Measurements from ENCODE around the gene MAN2C1.
"Not testable (repeated sequence)": the region's sequence is repeated elsewhere in the genome, so short reads cannot be mapped to it uniquely, and the experiment has no call there.

The MAN2C1 gene

DNA sequence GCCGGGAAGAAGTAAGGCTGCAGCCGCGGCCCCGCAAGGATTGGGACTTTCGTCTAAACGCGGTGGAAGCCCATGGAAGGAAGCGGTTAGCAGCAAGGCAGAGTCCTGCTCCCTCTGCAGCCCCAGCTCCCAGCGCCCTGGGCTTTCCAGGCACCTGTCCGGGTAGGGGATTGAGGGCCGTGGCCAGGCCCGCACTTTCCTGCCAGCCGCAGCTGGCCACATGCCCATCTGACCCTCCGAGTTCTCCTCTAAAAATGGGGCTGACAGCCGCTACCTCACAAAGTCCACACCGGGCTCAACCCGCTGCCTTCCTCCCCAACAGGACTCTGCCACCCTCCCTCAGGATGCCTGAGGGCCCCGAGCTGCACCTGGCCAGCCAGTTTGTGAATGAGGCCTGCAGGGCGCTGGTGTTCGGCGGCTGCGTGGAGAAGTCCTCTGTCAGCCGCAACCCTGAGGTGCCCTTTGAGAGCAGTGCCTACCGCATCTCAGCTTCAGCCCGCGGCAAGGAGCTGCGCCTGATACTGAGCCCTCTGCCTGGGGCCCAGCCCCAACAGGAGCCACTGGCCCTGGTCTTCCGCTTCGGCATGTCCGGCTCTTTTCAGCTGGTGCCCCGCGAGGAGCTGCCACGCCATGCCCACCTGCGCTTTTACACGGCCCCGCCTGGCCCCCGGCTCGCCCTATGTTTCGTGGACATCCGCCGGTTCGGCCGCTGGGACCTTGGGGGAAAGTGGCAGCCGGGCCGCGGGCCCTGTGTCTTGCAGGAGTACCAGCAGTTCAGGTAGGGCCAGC, 19.7 kb downstream of the MAN2C1 start:
- TF ChIP-seq, protein P1, sequence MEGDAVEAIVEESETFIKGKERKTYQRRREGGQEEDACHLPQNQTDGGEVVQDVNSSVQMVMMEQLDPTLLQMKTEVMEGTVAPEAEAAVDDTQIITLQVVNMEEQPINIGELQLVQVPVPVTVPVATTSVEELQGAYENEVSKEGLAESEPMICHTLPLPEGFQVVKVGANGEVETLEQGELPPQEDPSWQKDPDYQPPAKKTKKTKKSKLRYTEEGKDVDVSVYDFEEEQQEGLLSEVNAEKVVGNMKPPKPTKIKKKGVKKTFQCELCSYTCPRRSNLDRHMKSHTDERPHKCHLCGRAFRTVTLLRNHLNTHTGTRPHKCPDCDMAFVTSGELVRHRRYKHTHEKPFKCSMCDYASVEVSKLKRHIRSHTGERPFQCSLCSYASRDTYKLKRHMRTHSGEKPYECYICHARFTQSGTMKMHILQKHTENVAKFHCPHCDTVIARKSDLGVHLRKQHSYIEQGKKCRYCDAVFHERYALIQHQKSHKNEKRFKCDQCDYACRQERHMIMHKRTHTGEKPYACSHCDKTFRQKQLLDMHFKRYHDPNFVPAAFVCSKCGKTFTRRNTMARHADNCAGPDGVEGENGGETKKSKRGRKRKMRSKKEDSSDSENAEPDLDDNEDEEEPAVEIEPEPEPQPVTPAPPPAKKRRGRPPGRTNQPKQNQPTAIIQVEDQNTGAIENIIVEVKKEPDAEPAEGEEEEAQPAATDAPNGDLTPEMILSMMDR (IDR thresholded peaks at IDR 0.05; ENCODE audit: low read depth, low read length) = no peak
- peak overlapping the region; percentile 70 for H3K4me3 ChIP-seq (ENCODE audit: low read depth, low read length)

DNA sequence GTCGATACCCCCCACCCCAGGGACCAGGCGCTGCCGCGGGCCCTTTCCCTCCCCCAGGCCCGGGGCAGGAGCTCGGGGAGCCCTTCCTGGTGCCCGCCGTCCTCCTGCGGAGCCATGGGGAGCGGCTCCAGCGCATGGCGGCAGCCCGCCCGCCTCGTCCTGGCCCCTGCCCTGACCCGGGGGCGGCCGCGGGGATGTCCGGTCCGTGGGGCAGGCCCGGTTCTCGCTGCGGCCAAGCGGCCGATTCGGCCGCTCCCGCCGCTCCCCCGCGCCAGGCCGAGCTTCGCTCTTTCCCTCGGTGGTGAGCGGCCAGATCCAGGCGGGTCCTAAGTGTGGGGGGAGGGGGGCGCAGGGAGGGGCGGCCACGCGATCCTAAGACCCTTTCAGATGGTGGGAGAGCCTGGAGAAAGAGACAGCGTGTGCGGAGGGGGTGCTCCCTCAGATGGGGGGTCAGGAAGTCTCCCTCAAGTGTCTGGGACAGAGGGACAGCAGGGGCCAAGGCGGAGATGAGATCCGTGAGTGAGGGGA, 20.3 kb downstream of the MAN2C1 start:
- H3K4me3 ChIP-seq (ENCODE audit: low read depth, low read length) = peak overlapping the region; percentile 70
- TF ChIP-seq, protein P1 (IDR thresholded peaks at IDR 0.05; ENCODE audit: low read depth, low read length) = no peak

DNA sequence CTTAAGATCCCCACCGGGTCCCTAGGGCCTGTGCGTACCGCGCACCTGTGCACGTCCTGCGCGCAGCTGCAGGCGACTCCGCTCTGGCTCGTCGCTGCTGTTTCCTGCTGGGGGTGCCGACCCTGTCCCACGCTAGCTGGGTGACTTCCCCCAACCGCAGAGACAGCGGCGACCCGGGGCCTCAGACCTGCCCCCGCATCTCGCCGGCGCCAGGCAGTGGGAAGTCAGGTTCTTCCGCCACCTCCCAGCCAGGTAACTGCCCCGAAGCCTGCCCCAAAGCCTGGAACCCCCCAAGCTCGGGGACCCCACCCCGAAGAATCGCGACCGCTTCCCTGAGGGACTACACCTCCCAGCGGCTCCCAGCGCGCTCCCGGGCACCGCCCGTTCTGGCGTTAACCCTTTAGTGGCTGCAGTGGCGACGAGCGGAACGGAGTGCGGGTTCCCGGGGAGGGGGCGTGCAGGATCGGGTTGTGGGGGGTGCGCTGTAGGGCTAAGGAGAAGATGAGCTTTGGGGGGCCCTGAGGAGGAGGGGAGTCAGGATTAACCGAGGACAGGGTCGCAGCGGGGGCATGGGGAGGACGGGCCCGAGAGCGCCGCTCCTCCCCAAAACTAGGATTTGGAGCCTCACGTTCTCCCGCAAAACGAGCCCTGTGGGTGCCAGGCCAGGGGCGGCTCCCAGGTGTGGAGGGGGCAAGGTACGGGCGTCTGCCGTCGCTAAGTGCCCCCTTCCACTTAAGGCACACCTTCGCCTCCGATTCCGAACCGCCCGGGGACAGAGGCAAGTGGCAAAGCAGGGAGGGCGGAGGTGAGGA, 21.0 kb downstream of the MAN2C1 start:
- H3K4me3 ChIP-seq (ENCODE audit: low read depth, low read length) = peak overlapping the region; percentile 70
- TF ChIP-seq, protein P1 (IDR thresholded peaks at IDR 0.05; ENCODE audit: low read depth, low read length) = no peak

DNA sequence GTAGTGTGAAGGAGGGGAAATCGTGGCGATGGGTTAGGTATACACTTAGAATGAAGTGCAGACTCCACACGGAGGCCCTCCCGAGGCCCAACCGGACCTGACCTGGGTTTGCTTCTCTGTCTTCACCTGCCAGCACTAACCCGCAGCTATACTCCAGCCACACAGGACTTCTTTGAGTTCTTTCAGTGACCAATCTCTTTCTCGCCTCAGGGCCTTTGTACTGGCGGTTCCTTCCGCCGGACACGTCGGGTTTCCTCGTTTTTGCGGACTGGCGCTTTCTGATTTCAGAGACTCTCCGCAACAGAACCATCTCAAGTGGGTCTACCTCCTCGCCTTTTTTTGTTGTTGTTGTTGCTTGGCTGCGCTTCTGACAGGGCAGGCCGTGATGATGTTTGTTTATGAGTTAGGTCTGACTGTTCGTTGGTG, 21.6 kb downstream of the MAN2C1 start, which contains the start of gene NEIL1:
NEIL1 (plus strand) TSS at position 244 of the 426 bp plus-strand sequence. CDS start 1,867 bp downstream, outside the sequence.
- TF ChIP-seq, protein P1 (IDR thresholded peaks at IDR 0.05; ENCODE audit: low read depth, low read length) = no peak
- peak within 1 kb of the TSS; percentile 70 for H3K4me3 ChIP-seq (ENCODE audit: low read depth, low read length)

DNA sequence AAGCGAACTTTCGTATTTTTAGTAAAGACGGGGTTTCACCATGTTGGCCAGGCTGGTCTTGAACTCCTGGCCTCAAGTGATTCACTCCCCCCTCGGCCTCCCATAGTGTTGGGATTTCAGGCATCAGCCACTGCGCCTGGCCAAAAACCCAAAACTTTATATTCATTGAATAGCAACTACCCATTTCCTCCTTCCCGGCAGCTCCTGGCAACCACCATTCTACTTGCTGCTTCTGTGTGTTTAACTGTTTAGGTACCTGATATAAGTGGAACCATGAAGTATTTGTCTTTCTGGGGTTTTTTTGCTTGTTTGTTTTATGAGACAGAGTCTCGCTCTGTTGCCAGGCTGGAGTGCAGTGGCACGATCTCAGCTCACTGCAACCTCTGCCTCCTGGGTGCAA, 24.5 kb downstream of the MAN2C1 start:
- H3K4me3 ChIP-seq (ENCODE audit: low read depth, low read length) = not testable (repeated sequence)

DNA sequence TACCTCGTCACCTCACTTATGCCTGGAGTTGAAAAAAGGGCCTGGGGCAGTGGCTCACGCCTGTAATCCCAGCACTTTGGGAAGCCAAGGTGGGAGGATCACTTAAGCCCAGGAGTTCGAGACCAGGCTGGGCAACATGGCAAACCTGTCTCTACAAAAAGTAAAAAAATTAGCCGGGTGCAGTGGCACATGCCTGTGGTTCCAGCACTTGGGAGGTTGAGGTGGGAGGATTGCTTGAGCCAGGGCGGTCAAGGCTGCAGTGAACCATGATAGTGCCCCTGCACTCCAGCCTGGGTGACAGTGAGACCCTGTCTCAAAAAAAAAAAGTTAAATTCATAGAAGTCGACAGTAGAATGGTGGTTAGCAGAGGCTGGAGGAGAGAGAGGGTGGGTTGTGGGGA, 26.2 kb downstream of the MAN2C1 start:
- TF ChIP-seq, protein P1 (IDR thresholded peaks at IDR 0.05; ENCODE audit: low read depth, low read length) = no peak
- no peak overlapping the region for H3K4me3 ChIP-seq (ENCODE audit: low read depth, low read length)

DNA sequence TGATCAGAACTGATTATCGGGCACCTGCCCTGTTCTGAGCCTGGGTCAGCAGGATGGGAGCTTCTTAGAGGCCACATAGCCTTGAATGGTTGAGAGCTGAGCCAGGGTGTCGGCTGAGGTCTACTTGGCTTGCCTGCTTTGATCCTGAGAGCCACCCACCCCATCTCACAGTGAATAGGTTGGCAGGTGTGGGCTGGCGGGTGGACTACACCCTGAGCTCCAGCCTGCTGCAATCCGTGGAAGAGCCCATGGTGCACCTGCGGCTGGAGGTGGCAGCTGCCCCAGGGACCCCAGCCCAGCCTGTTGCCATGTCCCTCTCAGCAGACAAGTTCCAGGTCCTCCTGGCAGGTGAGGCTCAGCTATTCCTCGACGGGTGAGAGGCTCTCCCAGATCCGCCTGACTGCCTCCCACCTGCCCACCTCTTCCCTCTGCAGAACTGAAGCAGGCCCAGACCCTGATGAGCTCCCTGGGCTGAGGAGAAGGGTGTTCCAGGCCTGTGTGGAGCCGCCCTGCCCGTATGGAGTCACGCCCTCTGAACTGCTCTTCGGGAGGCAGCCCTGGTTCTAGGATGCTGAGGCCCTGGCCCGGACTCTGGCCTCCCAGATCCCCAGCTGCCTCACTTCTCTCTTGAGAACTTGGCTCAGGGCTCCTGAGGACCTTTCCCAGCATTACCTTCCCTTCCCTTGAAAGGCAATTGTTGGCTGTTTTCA, 28.7 kb downstream of the MAN2C1 start:
- TF ChIP-seq, protein P1 (IDR thresholded peaks at IDR 0.05; ENCODE audit: low read depth, low read length) = no peak
- H3K4me3 ChIP-seq (ENCODE audit: low read depth, low read length) = no peak overlapping the region

Data from WI38 (cell line).